H54 (cell line): ENCODE data around the gene ELOVL1.
A peak's percentile ranks its signal among the peaks of the same experiment; 100 is the strongest.
"Not testable (repeated sequence)": the region's sequence is repeated elsewhere in the genome, so short reads cannot be mapped to it uniquely, and the experiment has no call there.

Source experiments
- DNase-seq: peaks from one replicate; pipeline ENCODE4 v3.0.0; 2011; ENCODE audit warnings: low spot score, mixed read lengths; ENCODE audit not compliant: insufficient read length
- FAIRE-seq: peaks from 3 replicates; lab custom pipeline; 2011; peaks lifted over from hg19 to GRCh38; lab: Jason Lieb, UNC
- POLR2A ChIP-seq: IDR thresholded peaks from 2 replicates; pipeline ENCODE4 v1.6.1; 2011; ENCODE audit warnings: low read depth, mild to moderate bottlenecking, low read length

ELOVL1 gene

GRCh38 chr1:43367904-43368645 is at the start of gene ELOVL1:
ELOVL1 (minus strand) TSS chr1:43368011; CDS start chr1:43365609, 2,402 bp downstream.
- DNase-seq (peak; percentile 81), FAIRE-seq (no peak)
- peak; percentile 87 for TF ChIP-seq POLR2A

GRCh38 chr1:43415901-43416300 is 48.1 kb upstream of the ELOVL1 start:
- FAIRE-seq (no peak), DNase-seq (no peak)
- TF ChIP-seq POLR2A = no peak

- no peak for FAIRE-seq
- no peak for TF ChIP-seq POLR2A
- DNase-seq = peak; percentile 26
Measured at GRCh38 chr1:43414634-43415223, 46.9 kb upstream of the ELOVL1 start.

GRCh38 chr1:43413426-43413825 is 45.6 kb upstream of the ELOVL1 start:
- FAIRE-seq, DNase-seq: not testable (repeated sequence)

- FAIRE-seq = no peak
- no peak for DNase-seq
- TF ChIP-seq POLR2A = no peak
Measured at GRCh38 chr1:43410571-43410970, 42.8 kb upstream of the ELOVL1 start.

- FAIRE-seq (no peak), DNase-seq (no peak)
- TF ChIP-seq POLR2A = no peak
Measured at GRCh38 chr1:43405876-43406234, 38.0 kb upstream of the ELOVL1 start.

- DNase-seq = no peak
- no peak for FAIRE-seq
- TF ChIP-seq POLR2A = no peak
Measured at GRCh38 chr1:43405219-43405875, 37.5 kb upstream of the ELOVL1 start.

- TF ChIP-seq POLR2A = no peak
- DNase-seq (no peak), FAIRE-seq (no peak)
Measured at GRCh38 chr1:43404353-43404752, 36.5 kb upstream of the ELOVL1 start.

GRCh38 chr1:43402089-43402865 is 34.5 kb upstream of the ELOVL1 start:
- FAIRE-seq = no peak
- no peak for TF ChIP-seq POLR2A
- DNase-seq = no peak

GRCh38 chr1:43400441-43400840 is 32.6 kb upstream of the ELOVL1 start:
- FAIRE-seq, DNase-seq: not testable (repeated sequence)

- no peak for TF ChIP-seq POLR2A
- DNase-seq (no peak), FAIRE-seq (no peak)
Measured at GRCh38 chr1:43398227-43398626, 30.4 kb upstream of the ELOVL1 start.

- no peak for FAIRE-seq
- DNase-seq = no peak
- no peak for TF ChIP-seq POLR2A
Measured at GRCh38 chr1:43396059-43396458, 28.2 kb upstream of the ELOVL1 start.

GRCh38 chr1:43395523-43395922 is 27.7 kb upstream of the ELOVL1 start:
- FAIRE-seq (no peak), DNase-seq (no peak)
- no peak for TF ChIP-seq POLR2A

GRCh38 chr1:43392702-43393101 is 24.9 kb upstream of the ELOVL1 start:
- no peak for TF ChIP-seq POLR2A
- DNase-seq (no peak), FAIRE-seq (no peak)
